Renal cortex interstitium (tissue), 15 donors: ENCODE results near the gene SAMD4B. TPM values are rescaled to one million over a fixed set of nuclear protein-coding genes. Genes with fewer than 3 reads are reported as not detected.

ENCODE experiments used
- DNase-seq, 11 donors: peaks; one replicate each; pipeline ENCODE4 v3.0.0-alpha.2; 2013; ENCODE audit warnings: low read depth in 9 of 11, low spot score in 4 of 11; ENCODE audit errors: extremely low read depth in 1 of 11
- long read RNA-seq, 16 experiments: transcript quantifications; one replicate each; lab custom pipeline, GENCODE V29; 2026
- polyA plus RNA-seq, 3 donors: library from polyadenylated mRNA; unstranded; fragments of 120-200 nt; gene quantifications; one replicate each; pipeline ENCODE4 v1.2.1, GENCODE V29; 2013; ENCODE audit not compliant: insufficient read length in 3 of 3

SAMD4B gene
- polyA plus RNA-seq, result 100 to 1,000 TPM in 2 of 3 donors, 10 to 100 TPM in 1; 92.7 to 145 (median 122) TPM
- long read RNA-seq, donor 1, transcript SAMD4B-204 (1 exons, 578 nt), result major isoform, 15 of 25 reads
- long read RNA-seq, donor 1, partial matches to known transcripts, result 5 of 25 reads
- long read RNA-seq, donor 1, other reads (novel, unspliced or antisense), result 0 of 25 reads
- long read RNA-seq, donor 2, transcript SAMD4B-204 (1 exons, 578 nt), result major isoform, 20 of 23 reads
- long read RNA-seq, donor 2, partial matches to known transcripts, result 0 of 23 reads
- long read RNA-seq, donor 2, other reads (novel, unspliced or antisense), result 0 of 23 reads
- long read RNA-seq, donor 3, transcript SAMD4B-204 (1 exons, 578 nt), result major isoform, 18 of 24 reads
- long read RNA-seq, donor 3, partial matches to known transcripts, result 0 of 24 reads
- long read RNA-seq, donor 3, other reads (novel, unspliced or antisense), result 0 of 24 reads
- long read RNA-seq, donor 4, transcript SAMD4B-204 (1 exons, 578 nt), result major isoform, 8 of 24 reads
- long read RNA-seq, donor 4, partial matches to known transcripts, result 0 of 24 reads
- long read RNA-seq, donor 4, other reads (novel, unspliced or antisense), result 12 of 24 reads
- long read RNA-seq, donor 5, transcript SAMD4B-204 (1 exons, 578 nt), result major isoform, 30 of 141 reads
- long read RNA-seq, donor 5, transcript SAMD4B-211 (1 exons, 2,690 nt), result minor isoform, 10 of 141 reads
- long read RNA-seq, donor 5, partial matches to known transcripts, result 52 of 141 reads
- long read RNA-seq, donor 5, other reads (novel, unspliced or antisense), result 43 of 141 reads
- long read RNA-seq, donor 6, transcript SAMD4B-211 (1 exons, 2,690 nt), result minor isoform, 9 of 86 reads
- long read RNA-seq, donor 6, transcript SAMD4B-204 (1 exons, 578 nt), result major isoform, 29 of 86 reads
- long read RNA-seq, donor 6, partial matches to known transcripts, result 45 of 86 reads
- long read RNA-seq, donor 6, other reads (novel, unspliced or antisense), result 0 of 86 reads
- long read RNA-seq, donor 7, transcript SAMD4B-204 (1 exons, 578 nt), result major isoform, 29 of 40 reads
- long read RNA-seq, donor 7, partial matches to known transcripts, result 10 of 40 reads
- long read RNA-seq, donor 7, other reads (novel, unspliced or antisense), result 0 of 40 reads
- long read RNA-seq, donor 8, transcript SAMD4B-204 (1 exons, 578 nt), result major isoform, 49 of 64 reads
- long read RNA-seq, donor 8, transcript SAMD4B-211 (1 exons, 2,690 nt), result minor isoform, 9 of 64 reads
- long read RNA-seq, donor 8, partial matches to known transcripts, result 0 of 64 reads
- long read RNA-seq, donor 8, other reads (novel, unspliced or antisense), result 0 of 64 reads
- long read RNA-seq, donor 9, transcript SAMD4B-204 (1 exons, 578 nt), result major isoform, 12 of 33 reads
- long read RNA-seq, donor 9, partial matches to known transcripts, result 11 of 33 reads
- long read RNA-seq, donor 9, other reads (novel, unspliced or antisense), result 8 of 33 reads
- long read RNA-seq, donor 10, transcript SAMD4B-204 (1 exons, 578 nt), result major isoform, 19 of 70 reads
- long read RNA-seq, donor 10, partial matches to known transcripts, result 47 of 70 reads
- long read RNA-seq, donor 10, other reads (novel, unspliced or antisense), result 0 of 70 reads
- long read RNA-seq, donor 11, transcript SAMD4B-204 (1 exons, 578 nt), result major isoform, 13 of 44 reads
- long read RNA-seq, donor 11, partial matches to known transcripts, result 14 of 44 reads
- long read RNA-seq, donor 11, other reads (novel, unspliced or antisense), result 9 of 44 reads
- long read RNA-seq, donor 12, transcript SAMD4B-204 (1 exons, 578 nt), result major isoform, 14 of 16 reads
- long read RNA-seq, donor 12, partial matches to known transcripts, result 0 of 16 reads
- long read RNA-seq, donor 12, other reads (novel, unspliced or antisense), result 0 of 16 reads
- long read RNA-seq, donor 13, transcript SAMD4B-204 (1 exons, 578 nt), result major isoform, 51 of 7,731 reads
- long read RNA-seq, donor 13, partial matches to known transcripts, result 7,085 of 7,731 reads
- long read RNA-seq, donor 13, other reads (novel, unspliced or antisense), result 592 of 7,731 reads
- long read RNA-seq, donor 14, transcript SAMD4B-204 (1 exons, 578 nt), result major isoform, 8 of 36 reads
- long read RNA-seq, donor 14, partial matches to known transcripts, result 18 of 36 reads
- long read RNA-seq, donor 14, other reads (novel, unspliced or antisense), result 10 of 36 reads
- long read RNA-seq, donor 15, transcript SAMD4B-204 (1 exons, 578 nt), result major isoform, 8 of 12 reads
- long read RNA-seq, donor 15, partial matches to known transcripts, result 0 of 12 reads
- long read RNA-seq, donor 15, other reads (novel, unspliced or antisense), result 0 of 12 reads
- long read RNA-seq, donor 16, transcript SAMD4B-211 (1 exons, 2,690 nt), result minor isoform, 9 of 9,987 reads
- long read RNA-seq, donor 16, transcript SAMD4B-204 (1 exons, 578 nt), result major isoform, 53 of 9,987 reads
- long read RNA-seq, donor 16, partial matches to known transcripts, result 1,349 of 9,987 reads
- long read RNA-seq, donor 16, other reads (novel, unspliced or antisense), result 8,572 of 9,987 reads

DNA sequence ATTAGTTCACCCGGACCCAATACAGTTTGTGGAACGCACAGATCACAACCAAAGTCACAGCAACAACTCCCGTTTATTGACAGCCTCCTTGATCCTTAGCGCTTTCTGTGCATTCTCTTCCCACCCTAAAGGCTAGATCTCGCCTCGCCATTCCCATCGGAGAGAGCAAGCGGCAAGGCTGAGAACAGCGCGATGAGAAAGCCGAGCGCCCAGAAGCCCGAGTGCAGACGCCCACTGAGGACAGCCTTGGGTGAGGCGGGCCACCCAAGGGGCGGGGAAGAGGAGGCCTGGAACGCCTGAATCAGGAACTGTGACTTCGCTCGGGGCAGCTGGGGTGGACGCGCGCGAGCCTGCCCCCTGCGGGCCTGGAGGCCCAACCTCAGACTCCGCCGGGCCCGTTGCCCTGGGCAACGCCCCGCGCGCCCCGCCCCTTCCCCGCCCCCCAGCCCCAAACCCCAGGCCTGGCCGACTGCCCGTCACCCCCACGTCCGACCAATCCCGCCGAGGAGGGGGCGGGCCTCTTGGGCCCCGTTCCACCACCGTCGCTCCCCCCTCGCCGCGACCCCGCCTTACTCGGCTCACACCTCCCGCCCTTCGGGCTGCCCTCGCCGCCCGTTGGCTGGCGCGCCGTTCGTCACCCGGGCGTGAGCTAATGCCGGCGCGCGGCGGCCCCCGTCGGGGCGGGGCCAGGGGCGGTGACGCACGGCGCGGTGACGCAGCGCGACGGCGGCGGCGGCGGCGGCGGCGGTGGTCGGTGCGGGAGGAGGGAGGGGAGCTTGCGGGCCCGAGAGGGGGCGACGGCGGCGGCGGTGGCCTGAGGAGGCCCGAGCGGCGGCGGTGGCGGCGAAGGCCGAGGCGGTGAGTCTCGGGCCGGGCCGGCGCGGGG lies at the start of gene SAMD4B:
SAMD4B (plus strand) TSS at position 703 of the 886 bp plus-strand sequence. CDS start 14,473 bp downstream, outside the sequence.
- peak; percentile 88 to 98 (median 96) for DNase-seq

- DNase-seq, result no peak
Observed at GRCh38 chr19:39293394-39293793, 48.8 kb upstream of the SAMD4B start.

GRCh38 chr19:39296055-39296645 lies 46.1 kb upstream of the SAMD4B start, which contains the start of gene IFNL1:
TSS of gene IFNL1 (plus strand) at chr19:39296407. CDS start at chr19:39296422, 15 bp downstream.
- DNase-seq, result no peak

DNA sequence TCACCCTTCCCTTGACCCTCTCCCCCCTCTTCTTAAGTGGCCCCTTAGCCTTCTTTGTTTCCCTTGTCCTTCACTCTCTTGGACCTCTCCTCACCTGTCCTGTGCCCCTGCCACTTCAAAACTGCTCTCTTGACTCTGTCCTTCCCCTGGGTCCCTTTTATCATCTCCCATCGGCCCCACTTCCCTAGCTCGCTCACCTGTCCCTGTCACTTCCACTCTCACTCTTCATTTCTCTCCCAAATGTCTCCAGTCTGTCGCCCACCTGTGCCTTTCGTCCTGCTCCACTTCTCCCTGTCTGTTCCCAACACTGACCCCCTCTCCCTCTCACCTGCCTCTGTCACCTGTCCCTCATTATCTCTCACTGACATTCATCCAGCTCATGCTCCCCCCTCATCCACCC lies 45.3 kb upstream of the SAMD4B start:
- no peak for DNase-seq

GRCh38 chr19:39297931-39298634 lies 44.1 kb upstream of the SAMD4B start:
- no peak for DNase-seq

GRCh38 chr19:39299404-39299803 lies 42.8 kb upstream of the SAMD4B start:
- DNase-seq, result no peak

DNA sequence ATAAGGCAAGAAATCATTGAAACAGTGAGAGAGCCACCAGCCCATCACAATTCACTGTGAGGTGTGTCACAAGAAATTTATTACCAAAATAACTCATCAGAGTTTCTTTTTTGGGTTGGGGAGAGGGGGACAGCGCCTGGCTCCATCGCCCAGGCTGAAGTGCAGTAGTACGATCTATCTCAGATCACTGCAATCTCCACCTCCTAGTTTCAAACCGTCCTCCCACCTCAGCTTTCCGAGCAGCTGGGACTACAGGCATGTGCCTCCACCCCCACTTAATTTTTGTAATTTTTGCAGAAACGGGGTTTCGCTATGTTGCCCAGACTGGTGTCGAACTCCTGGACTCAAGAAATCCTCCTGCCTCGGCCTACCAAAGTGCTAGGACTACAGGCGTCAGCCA lies 42.4 kb upstream of the SAMD4B start:
- DNase-seq, result no peak

- DNase-seq, result no peak
Observed at GRCh38 chr19:39301021-39301420, 41.2 kb upstream of the SAMD4B start.

GRCh38 chr19:39301562-39301961 lies 40.7 kb upstream of the SAMD4B start:
- no peak for DNase-seq

DNA sequence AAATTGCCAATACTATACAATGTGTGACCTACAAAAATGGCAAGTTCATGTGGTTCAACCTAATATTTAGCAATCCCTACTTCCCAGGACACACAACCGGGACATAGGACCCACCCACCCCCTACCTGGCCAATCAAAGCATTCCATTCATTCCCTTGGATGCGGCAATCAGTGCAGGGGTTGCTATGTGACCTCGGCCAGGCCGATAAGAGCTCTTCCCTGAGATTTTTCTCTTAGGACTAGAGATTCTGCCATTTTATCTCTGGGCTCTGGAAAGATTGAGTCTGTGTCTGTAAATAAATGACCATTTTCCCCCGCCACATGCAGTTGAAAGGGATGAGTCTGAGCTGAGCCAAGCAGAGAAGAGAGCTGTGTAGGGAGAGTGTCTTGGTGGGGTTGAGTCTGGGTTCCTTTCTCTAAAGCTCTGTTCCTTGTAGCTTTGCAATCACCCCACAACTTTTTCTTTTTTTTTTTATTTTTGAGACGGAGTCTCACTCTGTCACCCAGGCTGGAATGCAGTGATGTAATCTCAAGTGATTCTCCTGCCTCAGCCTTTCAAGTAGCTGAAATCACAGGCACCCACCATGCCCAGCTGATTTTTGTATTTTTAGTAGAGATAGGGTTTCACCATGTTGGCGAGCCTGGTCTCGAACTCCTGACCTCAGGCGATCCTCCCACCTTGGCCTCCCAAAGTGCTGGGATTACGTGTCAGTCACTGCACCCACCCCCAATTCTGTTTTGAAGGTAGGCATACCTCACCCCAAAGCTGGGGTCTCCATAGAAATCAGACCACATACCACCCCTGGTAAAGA lies 38.6 kb upstream of the SAMD4B start:
- no peak for DNase-seq

DNA sequence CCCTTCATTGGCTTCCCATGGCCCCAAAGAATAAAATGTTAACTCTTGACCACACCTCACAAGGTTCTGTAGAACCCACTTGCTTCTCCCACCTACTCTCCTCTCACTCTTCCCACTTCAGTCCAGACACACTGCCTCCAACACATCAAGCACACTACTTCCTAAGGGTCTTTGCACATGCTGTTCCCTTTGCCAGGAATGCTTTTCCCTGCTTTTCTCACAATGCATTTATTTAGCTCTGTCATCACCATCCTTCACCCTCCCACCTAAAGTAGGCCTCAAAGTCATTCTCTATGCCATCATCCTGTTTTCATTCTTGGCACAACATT lies 38.1 kb upstream of the SAMD4B start:
- no peak for DNase-seq

GRCh38 chr19:39304701-39305571 lies 37.3 kb upstream of the SAMD4B start:
- DNase-seq, result no peak

GRCh38 chr19:39306075-39306474 lies 36.1 kb upstream of the SAMD4B start:
- no peak for DNase-seq
